Nephron (organoid): ENCODE results near the gene ST3GAL5.

Experiments
- H3K27ac Mint-ChIP-seq, 3 experiments: 2 replicates each; pipeline ENCODE4 v1.8.0; 2020; ENCODE audit warnings: mixed read lengths in 3 of 3, mild to moderate bottlenecking in 2 of 3, moderate library complexity in 1 of 3
- H3K27me3 Mint-ChIP-seq: 2 replicates; pipeline ENCODE4 v1.8.0; 2021; ENCODE audit warnings: low read depth, mild to moderate bottlenecking, moderate library complexity, mixed read lengths
- H3K36me3 Mint-ChIP-seq: 2 replicates; pipeline ENCODE4 v1.8.0; 2020; ENCODE audit warnings: low read depth, mixed read lengths
- H3K4me1 Mint-ChIP-seq: 2 replicates; pipeline ENCODE4 v1.8.0; 2020; ENCODE audit warnings: mixed read lengths
- H3K4me3 Mint-ChIP-seq, 3 experiments: 2 replicates each; pipeline ENCODE4 v1.8.0; 2020; ENCODE audit warnings: mild to moderate bottlenecking in 3 of 3, mixed read lengths in 3 of 3, moderate library complexity in 2 of 3
- H3K9me3 Mint-ChIP-seq: 2 replicates; pipeline ENCODE4 v1.8.0; 2020; ENCODE audit warnings: mixed read lengths
- TF ChIP-seq, protein P1 (sequence below), 3 experiments: fragments of 200-600 bp; sonication (generic); IDR thresholded peaks; one replicate each; pipeline ENCODE4 v1.5.0; 2021; ENCODE audit warnings: antibody characterized with exemption in 3 of 3; ENCODE audit not compliant: unreplicated experiment in 3 of 3

ST3GAL5 gene

DNA sequence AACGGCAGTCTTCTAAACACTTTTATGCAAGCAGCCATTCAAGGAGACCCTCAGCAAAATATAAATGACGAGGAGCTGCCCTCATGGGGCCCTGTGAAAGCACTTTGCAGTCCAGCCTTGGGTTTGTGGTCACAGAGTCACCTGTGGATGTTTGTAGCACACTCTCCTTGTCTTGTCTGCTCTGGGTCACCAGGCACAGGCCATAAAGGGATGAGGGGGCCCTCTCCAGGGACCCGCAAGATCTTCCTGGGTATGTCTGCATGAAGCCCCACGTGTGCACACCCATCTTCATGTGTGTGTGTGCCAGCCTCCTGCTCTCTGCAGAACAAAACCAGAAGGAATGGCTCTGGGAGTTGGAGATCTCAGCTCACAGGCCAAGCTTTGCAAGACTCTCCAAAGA, 98.8 kb downstream of the ST3GAL5 start:
- TF ChIP-seq, protein P1, sequence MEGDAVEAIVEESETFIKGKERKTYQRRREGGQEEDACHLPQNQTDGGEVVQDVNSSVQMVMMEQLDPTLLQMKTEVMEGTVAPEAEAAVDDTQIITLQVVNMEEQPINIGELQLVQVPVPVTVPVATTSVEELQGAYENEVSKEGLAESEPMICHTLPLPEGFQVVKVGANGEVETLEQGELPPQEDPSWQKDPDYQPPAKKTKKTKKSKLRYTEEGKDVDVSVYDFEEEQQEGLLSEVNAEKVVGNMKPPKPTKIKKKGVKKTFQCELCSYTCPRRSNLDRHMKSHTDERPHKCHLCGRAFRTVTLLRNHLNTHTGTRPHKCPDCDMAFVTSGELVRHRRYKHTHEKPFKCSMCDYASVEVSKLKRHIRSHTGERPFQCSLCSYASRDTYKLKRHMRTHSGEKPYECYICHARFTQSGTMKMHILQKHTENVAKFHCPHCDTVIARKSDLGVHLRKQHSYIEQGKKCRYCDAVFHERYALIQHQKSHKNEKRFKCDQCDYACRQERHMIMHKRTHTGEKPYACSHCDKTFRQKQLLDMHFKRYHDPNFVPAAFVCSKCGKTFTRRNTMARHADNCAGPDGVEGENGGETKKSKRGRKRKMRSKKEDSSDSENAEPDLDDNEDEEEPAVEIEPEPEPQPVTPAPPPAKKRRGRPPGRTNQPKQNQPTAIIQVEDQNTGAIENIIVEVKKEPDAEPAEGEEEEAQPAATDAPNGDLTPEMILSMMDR (IDR thresholded peaks at IDR 0.05; ENCODE audit: unreplicated experiment in 3 of 3) = no peak
- H3K27me3 Mint-ChIP-seq = peaks cover 4% of the 10 kb centered on the region
- peaks cover 72% of the 10 kb centered on the region for H3K4me1 Mint-ChIP-seq
- H3K36me3 Mint-ChIP-seq = peaks cover 5% of the 10 kb centered on the region
- no peaks in the 10 kb centered on the region for H3K9me3 Mint-ChIP-seq
- H3K4me3 Mint-ChIP-seq = no peak overlapping the region
- peak overlapping the region in 2 of 3 experiments; percentile 1 to 7 for H3K27ac Mint-ChIP-seq

DNA sequence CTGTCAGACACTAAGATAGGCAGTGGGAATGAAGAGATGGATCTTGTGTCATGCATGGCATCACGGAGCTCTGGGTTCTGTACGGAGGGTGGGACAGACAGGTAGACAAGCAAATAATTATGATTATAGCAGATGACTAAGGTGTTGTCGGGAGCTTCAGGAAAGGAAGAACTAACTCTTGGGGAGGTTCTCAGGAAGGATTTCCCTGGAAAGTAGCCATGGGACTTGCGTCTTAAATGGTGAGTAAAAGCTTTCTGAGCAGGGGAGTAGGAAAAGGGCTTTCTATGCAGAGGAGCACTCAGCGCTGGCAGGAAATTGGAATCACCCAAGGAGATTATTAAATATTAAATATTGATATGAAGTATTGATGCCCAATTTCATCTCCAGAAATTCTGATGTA, 99.5 kb downstream of the ST3GAL5 start:
- Mint-ChIP-seq H3K4me3 (no peak overlapping the region), H3K27ac (no peak overlapping the region), H3K36me3 (peaks cover 5% of the 10 kb centered on the region), H3K4me1 (peaks cover 72% of the 10 kb centered on the region), H3K27me3 (peaks cover 4% of the 10 kb centered on the region), H3K9me3 (no peaks in the 10 kb centered on the region)
- TF ChIP-seq, protein P1 (IDR thresholded peaks at IDR 0.05; ENCODE audit: unreplicated experiment in 3 of 3) = no peak

DNA sequence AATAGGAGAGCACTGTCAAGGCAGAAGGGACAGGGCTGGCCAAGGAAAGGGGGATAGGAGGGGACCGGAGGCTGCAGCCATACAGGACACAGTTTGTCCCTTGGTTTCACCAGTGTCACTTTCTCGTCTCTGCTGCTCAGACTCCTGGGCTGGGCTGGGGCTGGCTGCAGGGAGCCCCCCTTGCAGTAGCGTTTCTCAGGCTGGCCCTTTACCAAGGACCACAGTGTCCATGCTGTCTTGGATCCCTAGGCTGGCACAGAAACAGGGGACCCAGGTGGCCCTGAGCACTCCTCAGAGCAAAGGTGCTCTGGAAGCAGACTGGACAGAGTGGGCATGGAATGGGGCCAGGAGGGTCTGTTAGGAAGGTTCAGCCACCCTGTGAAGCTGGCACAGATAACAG, 100.2 kb downstream of the ST3GAL5 start:
- Mint-ChIP-seq H3K4me3 (no peak overlapping the region), H3K4me1 (peaks cover 66% of the 10 kb centered on the region), H3K9me3 (no peaks in the 10 kb centered on the region), H3K36me3 (peaks cover 5% of the 10 kb centered on the region), H3K27ac (no peak overlapping the region), H3K27me3 (peaks cover 4% of the 10 kb centered on the region)
- TF ChIP-seq, protein P1 (IDR thresholded peaks at IDR 0.05; ENCODE audit: unreplicated experiment in 3 of 3) = no peak

DNA sequence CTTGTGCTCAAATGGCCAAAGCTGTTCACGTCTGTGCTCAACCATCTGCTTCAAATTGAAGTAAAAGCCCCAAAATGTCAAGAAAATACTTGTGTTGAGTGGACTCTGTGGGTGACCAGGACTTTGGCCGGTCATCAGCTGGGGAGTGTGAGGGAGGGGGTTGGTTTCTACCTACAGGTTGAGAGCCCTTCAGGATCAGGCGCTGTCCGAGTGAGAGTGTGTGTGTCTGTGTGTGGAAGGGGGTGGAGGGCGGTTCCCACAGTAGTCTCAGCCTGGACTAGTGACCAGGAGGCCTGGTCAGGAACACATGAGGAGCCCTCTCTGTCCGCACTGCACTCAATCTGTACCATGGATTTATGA, 100.8 kb downstream of the ST3GAL5 start:
- Mint-ChIP-seq H3K4me3 (no peak overlapping the region), H3K36me3 (peaks cover 5% of the 10 kb centered on the region), H3K4me1 (peaks cover 59% of the 10 kb centered on the region), H3K27me3 (peaks cover 4% of the 10 kb centered on the region), H3K27ac (no peak overlapping the region), H3K9me3 (no peaks in the 10 kb centered on the region)
- TF ChIP-seq, protein P1 (IDR thresholded peaks at IDR 0.05; ENCODE audit: unreplicated experiment in 3 of 3) = no peak

DNA sequence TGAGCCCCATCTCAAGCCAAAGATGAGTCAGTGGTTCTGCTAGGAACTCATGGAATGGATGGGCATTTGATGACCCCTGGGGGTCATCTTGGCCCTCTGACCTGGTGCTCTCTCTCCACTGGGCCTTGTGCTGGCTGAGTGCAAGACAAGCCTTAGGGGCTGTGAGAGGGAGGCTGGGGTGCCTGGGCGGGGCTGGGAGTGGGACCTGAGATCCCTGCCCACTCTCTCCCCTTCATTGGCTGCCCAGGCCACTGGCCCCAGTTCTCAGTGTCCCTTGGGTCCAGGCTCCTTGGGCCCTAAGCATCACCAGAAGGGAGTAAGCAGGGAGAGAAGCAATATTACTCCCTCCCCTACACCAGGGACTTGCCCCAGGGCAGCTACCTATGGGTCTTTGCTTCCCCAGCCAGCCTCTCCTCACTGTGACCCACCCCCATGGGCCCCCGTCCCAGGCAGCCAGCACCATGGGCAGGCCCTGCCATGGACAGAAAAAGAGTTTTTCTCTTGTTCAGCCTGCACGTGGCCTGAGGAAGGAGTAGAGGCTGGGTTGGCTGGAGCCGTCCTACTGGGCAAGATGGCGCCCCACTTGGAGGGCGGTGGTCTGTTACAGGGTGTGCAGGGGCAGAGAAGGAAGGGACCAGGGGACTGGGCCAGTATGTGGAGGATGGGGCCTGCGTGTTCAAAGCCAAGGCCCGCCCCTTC, 101.4 kb downstream of the ST3GAL5 start:
- no peaks in the 10 kb centered on the region for H3K9me3 Mint-ChIP-seq
- TF ChIP-seq, protein P1 (IDR thresholded peaks at IDR 0.05; ENCODE audit: unreplicated experiment in 3 of 3) = no peak
- peaks cover 4% of the 10 kb centered on the region for H3K27me3 Mint-ChIP-seq
- no peak overlapping the region for H3K27ac Mint-ChIP-seq
- peaks cover 54% of the 10 kb centered on the region for H3K4me1 Mint-ChIP-seq
- H3K4me3 Mint-ChIP-seq = no peak overlapping the region
- H3K36me3 Mint-ChIP-seq = peaks cover 5% of the 10 kb centered on the region
